Activated CD4-positive, CD25-positive, alpha-beta regulatory T cell treated with anti-CD3 and anti-CD28 coated beads, Interleukin-2, amount 50 U/mL, for 72 hours (primary cell): ENCODE data around the gene SRP14.
A peak's percentile ranks its signal among the peaks of the same experiment; 100 is the strongest.
"Not testable (repeated sequence)": the region's sequence is repeated elsewhere in the genome, so short reads cannot be mapped to it uniquely, and the experiment has no call there.

ENCODE experiments used
- DNase-seq: peaks from one replicate; pipeline ENCODE4 v3.0.0; 2021

The SRP14 gene

GRCh38 chr15:40048926-40049475 is 10.0 kb upstream of the SRP14 start:
- no peak for DNase-seq

DNA sequence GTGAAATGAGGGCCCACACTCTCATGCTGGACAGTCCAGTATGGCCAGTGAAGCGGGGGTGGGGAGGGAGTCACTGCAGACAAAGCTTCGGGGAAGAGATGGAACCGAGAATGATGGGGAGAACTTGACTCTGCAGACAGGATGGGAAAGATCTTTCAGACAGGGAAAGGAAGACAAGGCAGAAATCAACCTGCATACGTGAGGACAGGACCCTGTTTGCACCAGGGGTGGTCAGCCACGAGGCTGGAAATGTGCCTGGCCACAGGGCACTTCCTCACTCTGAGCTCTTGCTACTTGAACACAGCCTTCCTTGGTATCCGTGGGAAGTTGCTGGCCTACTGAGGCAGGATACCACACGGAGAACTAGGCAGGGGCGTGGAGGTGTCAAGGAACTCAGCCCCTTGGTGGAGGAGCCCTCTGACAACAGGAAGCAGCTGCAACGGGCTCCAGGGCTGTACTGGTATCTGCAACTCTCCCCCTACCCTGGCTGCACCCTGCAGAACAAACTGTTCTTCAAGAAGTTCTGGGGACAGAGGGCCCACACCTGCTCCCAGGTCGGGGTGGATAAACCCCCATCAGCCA is 9.3 kb upstream of the SRP14 start:
- no peak for DNase-seq

DNA sequence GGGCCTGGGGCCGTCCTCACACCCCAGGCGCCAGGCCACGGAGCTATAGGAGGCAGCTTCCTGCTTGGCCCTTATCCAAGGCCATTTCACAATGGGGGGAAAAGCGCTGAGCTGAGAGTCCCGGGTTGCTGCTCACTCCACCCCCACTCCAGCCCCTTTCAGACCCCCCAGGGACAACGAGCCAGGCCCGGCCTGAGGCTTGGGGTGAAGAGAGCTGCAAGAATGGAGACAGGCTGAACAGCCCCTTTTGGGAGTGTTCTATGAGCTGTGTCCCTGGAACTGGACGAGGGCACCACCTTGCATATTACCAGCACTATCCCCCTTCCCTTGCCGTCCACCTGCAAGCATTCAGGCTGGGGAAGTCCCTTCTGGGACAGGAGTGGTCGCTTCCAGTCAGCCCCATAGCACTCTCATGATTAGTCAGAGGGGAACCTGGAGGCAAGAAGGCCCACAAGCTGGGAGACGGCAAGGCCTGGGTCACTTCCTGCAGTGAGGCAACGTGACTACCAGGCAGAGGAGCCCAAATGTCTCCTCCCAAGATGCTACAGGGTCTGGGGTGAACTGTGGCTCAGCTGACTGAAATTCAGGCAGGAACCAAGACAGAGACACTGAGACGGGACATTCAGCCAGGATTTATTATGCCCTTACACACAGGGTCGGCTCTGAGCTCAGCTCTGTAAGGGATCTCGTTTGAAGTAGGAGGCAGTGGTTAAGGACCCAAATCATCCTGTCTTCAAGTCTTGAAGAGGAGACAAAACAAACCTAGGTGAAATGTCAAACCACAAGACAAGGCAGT is 8.6 kb upstream of the SRP14 start:
- DNase-seq: peak; percentile 66

DNA sequence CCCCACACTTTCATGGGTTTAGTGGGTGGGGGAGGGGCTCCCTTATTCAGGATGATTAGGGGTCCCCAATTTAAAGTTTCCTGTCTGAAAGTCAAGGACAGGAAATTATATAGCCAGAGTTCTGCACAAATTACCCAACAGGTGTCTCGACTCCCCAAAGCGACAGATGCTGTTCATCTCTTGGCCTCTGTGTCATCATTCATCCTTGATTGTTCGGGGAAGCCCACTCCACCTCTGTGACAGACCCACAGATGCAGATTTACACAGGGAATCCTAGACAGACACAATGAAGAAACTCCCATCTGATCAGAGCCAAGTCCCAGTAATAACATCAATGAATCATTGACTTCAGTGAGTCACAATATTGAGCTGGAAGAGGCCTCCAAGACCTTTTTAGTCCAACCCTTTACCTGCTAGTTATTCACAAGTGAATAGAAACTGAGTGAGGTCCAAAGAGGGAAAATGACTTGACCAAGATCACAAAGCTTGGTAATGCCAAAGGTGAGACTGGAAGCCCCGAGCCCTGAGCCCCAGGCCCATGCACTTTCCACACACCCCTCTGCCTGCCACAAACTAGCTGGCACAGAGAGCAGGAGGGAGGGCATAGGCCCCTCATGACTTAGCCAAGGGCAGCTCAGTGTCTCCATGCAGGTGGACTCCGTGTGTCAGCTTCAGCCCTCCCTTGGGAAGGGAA is 7.9 kb upstream of the SRP14 start:
- no peak for DNase-seq

DNA sequence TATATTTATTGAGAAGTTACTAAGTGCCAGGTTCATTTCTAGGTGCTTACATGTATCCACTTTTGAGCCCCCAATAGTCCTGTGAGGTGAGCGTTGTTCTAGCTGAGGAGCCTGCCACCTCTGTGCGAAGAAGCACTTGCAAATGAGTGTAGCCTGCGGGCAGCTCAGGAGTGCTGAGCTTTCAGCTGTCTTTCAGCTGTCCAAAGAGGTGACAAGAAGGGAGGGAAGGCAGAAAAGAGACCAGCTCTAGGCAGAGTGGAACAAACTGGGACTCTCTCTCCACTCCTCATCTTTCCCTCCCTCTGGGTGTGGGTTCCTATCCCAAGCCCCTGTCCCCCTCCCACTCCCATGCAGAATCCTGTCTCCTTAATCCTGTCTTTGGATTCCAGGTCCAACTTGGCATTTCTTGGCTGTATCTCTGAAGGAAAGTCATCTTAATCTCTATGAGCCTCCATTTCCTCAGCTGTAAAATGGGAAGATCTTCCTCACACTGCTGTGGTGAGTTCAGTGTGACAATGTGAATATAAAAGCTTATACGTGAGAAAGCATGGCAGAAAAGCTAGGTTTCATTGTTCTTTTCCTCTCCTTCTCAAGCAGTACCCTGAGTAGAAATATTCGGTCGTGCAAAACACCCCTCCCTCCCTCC is 6.7 kb upstream of the SRP14 start:
- DNase-seq: no peak

DNA sequence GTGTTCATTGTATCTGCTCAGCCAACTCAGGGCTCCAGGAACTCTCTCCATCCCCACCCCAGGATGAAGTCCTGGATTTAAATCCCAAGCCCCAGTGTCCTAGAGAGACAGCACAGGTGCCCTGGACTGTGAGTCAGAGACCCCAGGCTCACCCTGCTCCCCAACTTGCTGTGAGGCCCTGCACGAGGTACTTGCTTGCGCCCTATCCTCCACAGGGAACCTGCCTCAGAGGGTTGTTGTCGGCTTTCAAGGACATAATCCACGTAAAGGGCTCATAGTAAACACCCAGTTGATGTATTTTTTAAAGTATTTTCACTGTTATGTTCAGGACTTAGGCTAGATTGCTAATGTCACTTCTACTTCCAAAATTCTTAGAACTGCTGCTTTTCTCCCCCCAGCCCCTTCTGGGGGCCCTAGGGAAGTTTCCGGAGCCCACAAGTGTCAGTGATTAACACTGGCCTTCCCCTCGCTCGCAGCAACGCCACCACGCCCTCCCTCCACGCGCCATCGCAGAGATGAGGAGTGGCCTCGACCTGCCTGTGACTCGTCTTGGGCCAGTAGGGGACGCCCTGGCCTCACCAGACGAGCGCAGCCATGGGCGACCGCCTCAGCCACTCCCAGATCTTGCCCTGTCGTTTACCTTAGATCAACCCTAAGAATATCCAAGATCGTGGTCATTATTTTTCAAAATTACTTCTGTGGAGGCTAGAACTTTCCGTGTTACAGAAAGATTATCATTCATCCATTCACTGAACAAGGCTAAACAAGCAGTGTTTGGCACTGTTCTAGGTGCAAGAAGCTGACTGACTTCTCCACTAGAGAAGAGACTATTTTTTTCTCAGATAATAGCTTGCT is 6.0 kb upstream of the SRP14 start:
- peak; percentile 83 for DNase-seq

GRCh38 chr15:40043927-40044716 is 5.1 kb upstream of the SRP14 start:
- DNase-seq: no peak

DNA sequence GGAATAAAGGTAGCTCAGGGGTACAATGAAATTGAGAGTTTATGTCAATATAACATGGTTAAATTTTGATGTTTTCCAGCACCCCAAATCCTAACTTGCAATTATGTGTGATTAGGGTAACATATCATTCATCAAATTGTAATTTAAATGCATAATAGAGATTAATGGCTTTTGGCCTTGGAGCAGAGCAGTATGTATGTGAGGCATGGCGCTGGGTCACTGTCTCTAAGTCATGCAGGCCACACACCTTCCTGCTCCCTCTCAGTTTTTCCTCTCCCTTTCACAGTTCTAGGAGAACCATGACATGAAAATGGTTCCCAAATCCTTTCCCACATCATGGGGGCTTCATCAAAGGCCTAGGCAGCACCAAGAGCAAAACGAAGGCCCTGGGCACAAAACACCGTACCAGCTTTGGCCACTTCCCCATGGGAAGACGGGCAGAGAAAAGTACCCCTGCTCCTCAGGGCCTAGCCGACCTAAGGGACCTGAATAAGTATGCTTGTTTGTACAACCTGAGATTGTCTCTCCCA is 3.9 kb upstream of the SRP14 start:
- no peak for DNase-seq

DNA sequence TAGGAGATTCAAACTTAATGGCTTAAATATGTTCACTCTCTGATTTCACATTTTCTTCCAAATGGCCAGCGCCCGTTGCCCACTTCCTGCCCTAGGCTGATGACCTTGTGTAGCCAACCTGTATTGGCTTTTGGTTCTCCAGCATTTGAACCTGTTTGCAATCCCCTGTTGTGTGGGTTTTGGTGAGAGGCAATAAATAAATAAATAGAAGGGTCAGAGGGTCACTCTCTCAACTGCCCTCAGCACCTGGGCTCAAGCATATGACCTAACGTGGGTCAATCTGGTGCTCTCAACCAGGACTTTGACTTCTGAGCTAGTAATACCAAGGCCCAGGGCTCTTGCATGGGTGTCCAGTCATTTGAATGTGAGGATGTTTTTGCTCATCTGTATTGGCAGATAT is 1.8 kb upstream of the SRP14 start:
- no peak for DNase-seq

- no peak for DNase-seq
Measured at GRCh38 chr15:40040293-40040635, 1.3 kb upstream of the SRP14 start.

- no peak for DNase-seq
Measured at GRCh38 chr15:40038275-40038637, 725 bp downstream of the SRP14 start.

- DNase-seq: no peak
Measured at GRCh38 chr15:40037721-40038120, 1.3 kb downstream of the SRP14 start.

- not testable (repeated sequence) for DNase-seq
Measured at GRCh38 chr15:40035182-40035581, 3.8 kb downstream of the SRP14 start.

DNA sequence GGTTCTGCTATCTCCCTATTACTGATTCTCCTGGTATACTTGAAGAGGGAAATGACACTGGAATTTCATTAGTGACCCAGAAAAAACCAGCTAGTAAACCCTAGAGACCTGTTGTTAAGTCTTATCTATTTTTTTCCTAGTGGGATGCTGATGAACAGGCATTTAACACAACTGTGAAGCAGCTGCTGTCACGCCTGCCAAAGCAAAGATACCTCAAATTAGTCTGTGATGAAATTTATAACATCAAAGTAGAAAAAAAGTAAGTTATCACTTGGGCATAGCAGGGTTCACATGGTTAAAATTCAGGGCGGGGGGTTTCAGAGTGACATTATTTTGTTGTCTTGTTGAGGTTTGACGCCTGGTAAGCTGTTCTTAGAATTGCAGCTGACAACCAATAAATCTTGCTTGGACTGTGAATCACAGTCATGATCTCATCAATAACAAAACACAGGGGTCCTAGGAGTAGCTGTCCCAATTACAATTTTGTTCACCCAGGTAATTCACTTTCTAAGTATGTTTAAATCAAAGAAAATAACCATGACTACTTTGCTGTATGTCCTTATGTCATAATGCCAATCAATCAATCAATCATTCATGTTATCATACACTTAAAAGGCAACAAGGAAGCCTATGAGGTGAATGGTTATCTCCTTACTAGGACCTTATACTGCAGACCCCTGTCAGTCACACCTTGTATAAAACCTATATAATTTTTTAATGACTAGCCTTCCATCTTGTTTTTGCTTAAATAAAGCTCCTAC is 4.6 kb downstream of the SRP14 start:
- no peak for DNase-seq

DNA sequence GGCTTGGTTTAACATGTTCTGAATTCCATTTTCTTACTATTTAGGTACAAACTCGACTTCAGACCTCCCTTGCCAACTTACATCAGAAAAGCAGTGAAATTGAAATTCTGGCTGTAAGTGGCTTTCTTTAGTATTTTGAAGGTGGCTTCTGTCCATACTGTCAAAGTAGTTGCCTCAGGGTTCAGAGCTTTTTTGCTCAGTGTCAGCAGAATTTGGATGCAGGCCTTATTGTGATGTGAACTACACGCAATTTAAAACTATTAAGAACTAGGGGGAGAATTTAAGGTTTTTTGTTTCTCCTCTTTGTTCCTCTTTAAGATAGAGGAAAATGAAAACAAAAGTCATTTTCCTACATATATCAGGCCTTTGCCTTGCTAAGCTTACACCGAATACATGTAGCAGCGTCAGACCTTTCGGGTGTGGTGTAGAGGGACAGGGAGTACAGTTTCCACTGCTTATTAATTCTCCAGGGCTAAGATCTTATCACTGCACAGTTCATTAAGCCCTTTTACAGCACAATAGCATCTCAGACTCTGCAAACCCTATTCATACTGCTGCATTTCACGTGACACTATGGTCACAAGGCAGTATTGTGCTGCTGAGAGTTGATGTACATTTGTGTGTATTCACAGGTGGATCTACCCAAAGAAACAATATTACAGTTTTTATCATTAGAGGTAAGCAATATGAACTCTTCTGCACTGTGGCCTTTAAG is 6.7 kb downstream of the SRP14 start:
- no peak for DNase-seq

DNA sequence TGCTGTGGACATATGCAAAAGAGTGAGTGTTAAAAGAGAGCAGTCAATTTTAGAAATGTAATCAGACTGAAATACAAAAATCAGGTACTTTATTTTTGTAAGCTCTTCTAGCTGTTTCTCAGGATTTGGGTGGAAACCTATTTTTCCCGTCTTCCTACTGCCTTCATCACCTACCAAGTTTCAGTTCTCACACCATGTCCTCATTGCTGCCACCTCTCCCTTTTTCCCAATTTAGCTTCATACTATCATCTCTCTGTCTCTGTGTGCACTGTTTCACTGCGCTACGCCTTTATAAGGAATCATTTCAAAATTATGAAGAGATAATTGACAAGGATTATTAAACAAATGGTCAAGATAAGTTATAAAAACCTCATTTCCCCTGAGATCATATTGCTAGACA is 7.7 kb downstream of the SRP14 start:
- DNase-seq: no peak

DNA sequence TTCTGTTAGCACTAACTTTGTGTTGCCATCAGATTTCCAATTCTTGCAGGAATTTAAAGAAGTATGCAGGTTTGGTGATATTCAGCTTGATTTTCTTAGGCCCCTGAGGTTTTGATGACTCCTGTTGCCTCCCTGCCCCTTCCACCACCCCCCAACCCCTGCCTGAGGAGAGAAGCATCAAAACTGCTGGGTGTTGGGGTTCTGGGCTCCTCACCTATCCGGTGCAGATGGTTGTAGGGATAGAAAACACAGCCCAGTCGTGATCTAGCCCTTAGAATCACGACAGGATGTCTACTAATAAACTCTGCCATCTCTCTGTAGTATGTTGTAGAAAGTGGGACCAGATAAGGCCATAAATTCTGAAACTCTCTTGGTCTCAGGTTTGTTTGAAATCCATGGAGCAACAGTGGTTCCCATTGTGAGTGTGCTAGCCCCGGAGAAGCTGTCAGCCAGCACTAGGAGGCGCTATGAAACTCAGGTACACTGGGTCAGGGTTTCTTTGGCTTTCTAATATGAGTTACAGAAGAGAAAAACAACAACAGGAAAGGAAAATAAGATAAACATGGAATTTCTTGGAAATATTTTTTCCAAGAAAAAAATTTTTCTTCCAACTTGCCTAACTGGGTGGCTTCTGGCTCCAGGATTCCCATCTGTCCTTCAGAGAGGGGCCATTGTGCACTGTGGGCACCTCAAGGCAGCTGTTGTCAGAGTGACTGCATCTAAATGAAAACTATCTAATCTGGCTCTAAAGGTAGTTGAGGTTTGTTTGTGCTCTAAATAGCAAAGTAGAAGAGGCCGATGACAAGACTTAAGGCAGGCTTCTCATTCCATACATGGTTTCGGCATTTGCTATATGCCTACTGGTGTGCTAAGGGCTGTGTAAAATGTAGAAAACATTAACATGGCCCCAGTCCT is 8.7 kb downstream of the SRP14 start:
- no peak for DNase-seq

DNA sequence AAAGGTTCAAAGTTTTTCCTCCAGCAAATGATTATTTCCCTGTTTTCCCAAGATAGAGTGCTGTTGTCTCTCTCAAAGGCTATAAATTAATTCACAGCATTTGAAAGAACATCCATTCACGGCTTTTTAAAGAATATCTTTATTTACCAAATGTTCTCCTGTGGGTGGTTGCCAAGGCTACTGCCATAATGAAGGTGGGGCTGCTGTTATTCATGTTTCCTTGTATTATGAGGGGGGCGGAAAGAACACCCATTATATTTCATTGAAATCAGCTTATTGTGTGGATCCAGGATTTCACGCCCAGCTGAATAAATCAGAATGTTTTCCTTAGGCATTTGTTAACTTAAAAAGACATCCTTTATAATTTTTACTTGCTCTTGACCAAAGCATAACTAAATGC is 10.1 kb downstream of the SRP14 start:
- DNase-seq: no peak

- DNase-seq: no peak
Measured at GRCh38 chr15:40028193-40028592, 10.8 kb downstream of the SRP14 start.
